ENCODE results near the gene RPN2.

The RPN2 gene

GRCh38 chr20:37234254-37234581, 55.1 kb downstream of the RPN2 start:
- Mint-ChIP-seq H3K4me3 (no peak overlapping the region), H3K9me3 (no peaks in the 10 kb centered on the region), H3K27me3 (ENCODE audit: low read depth, poor library complexity) (no peaks in the 10 kb centered on the region), H3K4me1 (peaks cover 8% of the 10 kb centered on the region), H3K36me3 (ENCODE audit: low read depth) (peaks cover 86% of the 10 kb centered on the region), H3K27ac (peak overlapping the region; percentile 11)
- TF ChIP-seq CTCF (IDR thresholded peaks at IDR 0.05) = no peak
- no peak for DNase-seq

- Mint-ChIP-seq H3K4me3 (no peak overlapping the region), H3K4me1 (peaks cover 8% of the 10 kb centered on the region), H3K36me3 (ENCODE audit: low read depth) (peaks cover 84% of the 10 kb centered on the region), H3K27ac (peak overlapping the region; percentile 17), H3K27me3 (ENCODE audit: low read depth, poor library complexity) (no peaks in the 10 kb centered on the region), H3K9me3 (no peaks in the 10 kb centered on the region)
- TF ChIP-seq CTCF (IDR thresholded peaks at IDR 0.05) = no peak
- DNase-seq = no peak
Measured at GRCh38 chr20:37235065-37235464, 55.9 kb downstream of the RPN2 start.

- Mint-ChIP-seq H3K9me3 (no peaks in the 10 kb centered on the region), H3K4me3 (no peak overlapping the region), H3K27ac (peak overlapping the region; percentile 32), H3K4me1 (peaks cover 8% of the 10 kb centered on the region), H3K27me3 (ENCODE audit: low read depth, poor library complexity) (no peaks in the 10 kb centered on the region), H3K36me3 (ENCODE audit: low read depth) (peaks cover 82% of the 10 kb centered on the region)
- TF ChIP-seq CTCF (IDR thresholded peaks at IDR 0.05) = no peak
- DNase-seq = no peak
Measured at GRCh38 chr20:37236462-37236861, 57.3 kb downstream of the RPN2 start.

- no peak for TF ChIP-seq CTCF (IDR thresholded peaks at IDR 0.05)
- DNase-seq = no peak
- Mint-ChIP-seq H3K27ac (no peak overlapping the region), H3K9me3 (no peaks in the 10 kb centered on the region), H3K36me3 (ENCODE audit: low read depth) (peaks cover 79% of the 10 kb centered on the region), H3K4me3 (no peak overlapping the region), H3K4me1 (peaks cover 8% of the 10 kb centered on the region), H3K27me3 (ENCODE audit: low read depth, poor library complexity) (no peaks in the 10 kb centered on the region)
Measured at GRCh38 chr20:37237656-37238055, 58.5 kb downstream of the RPN2 start.

GRCh38 chr20:37238426-37238825, 59.3 kb downstream of the RPN2 start:
- Mint-ChIP-seq H3K27me3 (ENCODE audit: low read depth, poor library complexity) (no peaks in the 10 kb centered on the region), H3K4me1 (peaks cover 10% of the 10 kb centered on the region), H3K9me3 (no peaks in the 10 kb centered on the region), H3K27ac (peak overlapping the region; percentile 18), H3K36me3 (ENCODE audit: low read depth) (peaks cover 80% of the 10 kb centered on the region), H3K4me3 (no peak overlapping the region)
- DNase-seq = no peak
- no peak for TF ChIP-seq CTCF (IDR thresholded peaks at IDR 0.05)

GRCh38 chr20:37238935-37239451, 59.9 kb downstream of the RPN2 start:
- no peak for TF ChIP-seq CTCF (IDR thresholded peaks at IDR 0.05)
- Mint-ChIP-seq H3K27ac (peak overlapping the region; percentile 18), H3K36me3 (ENCODE audit: low read depth) (peaks cover 82% of the 10 kb centered on the region)

More at GRCh38 chr20:37238935-37239451, 59.9 kb downstream of the RPN2 start:
- H3K4me1 Mint-ChIP-seq = peaks cover 13% of the 10 kb centered on the region
- no peak overlapping the region for H3K4me3 Mint-ChIP-seq
- DNase-seq = no peak
- no peaks in the 10 kb centered on the region for H3K9me3 Mint-ChIP-seq
- no peaks in the 10 kb centered on the region for H3K27me3 Mint-ChIP-seq (ENCODE audit: low read depth, poor library complexity)

Data from nephron progenitor cell (in vitro differentiated cells).